ENCODE data around the gene EXOC4. TPM values are rescaled to one million over a fixed set of nuclear protein-coding genes. Genes with fewer than 3 reads are reported as not detected.

EXOC4 gene
- total and polyA plus RNA-seq, 2 of the 13 experiments (the other 11 are each of a cell fraction or from before 2014, with no cell fraction given) = 22.5 to 39.0 TPM

GRCh38 chr7:133582766-133583523 is 330.1 kb downstream of the EXOC4 start:
- DNase-seq (ENCODE audit: low spot score) (no peak), ATAC-seq (no peak), FAIRE-seq (no peak)
- Histone ChIP-seq H3K9me3 (ENCODE audit: low read length) (no peaks in the 10 kb centered on the region), H3K27ac (ENCODE audit: extremely low read length, insufficient read depth, low read length) (no peak overlapping the region), H3K4me3 (replicated peaks in 1 of 3; ENCODE audit: insufficient read depth in 1 of 3, low read depth in 2 of 3, low read length in 3 of 3) (no peak overlapping the region), H3K4me1 (ENCODE audit: insufficient read depth, low read length) (no peaks in the 10 kb centered on the region), H3K4me2 (ENCODE audit: low read depth, low read length) (no peak overlapping the region), H3K79me2 (ENCODE audit: insufficient read depth, low read length) (no peaks in the 10 kb centered on the region), H2AFZ (ENCODE audit: low read length) (no peak overlapping the region), H3K27me3 (ENCODE audit: control insufficient read depth in 1 of 2, insufficient read depth in 2 of 2, low read length in 2 of 2) (no peaks in the 10 kb centered on the region), H3K9ac (ENCODE audit: insufficient read depth, low read depth, low read length) (no peak overlapping the region), H3K36me3 (replicated peaks in 1 of 2; ENCODE audit: control insufficient read depth in 1 of 2, insufficient read depth in 2 of 2, low read length in 2 of 2) (no peaks in the 10 kb centered on the region), H4K20me1 (ENCODE audit: insufficient read depth, low read length) (no peaks in the 10 kb centered on the region; the same call in 1 of the 2 replicates)
- 97% methylated on average over 4 of the region's 4 CpGs for WGBS (ENCODE audit: low lambda C conversion rate)
- ChIA-PET CTCF (ENCODE audit: low intra/inter-chr PET ratio, low total read pairs) (no interaction called here), POLR2A (no interaction called here)
- intact Hi-C loops (cut with micrococcal nuclease; ENCODE audit: unreplicated experiment) (no loop called here), in situ Hi-C loops (cut with HindIII; ENCODE audit: extremely low pct_ligation_motif_present, low pct_unique_long_range_greater_than_20kb) (no loop called here)
- BruUV-seq (replicated peaks) = no TSS peak
- no peak for TF ChIP-seq DZIP1 (CRISPR knock-in tag; IDR thresholded peaks at IDR 0.05)
- no peak for TF ChIP-seq ZBTB49 (CRISPR knock-in tag; IDR thresholded peaks at IDR 0.05; ENCODE audit: borderline replicate concordance)
- no peak for TF ChIP-seq SMARCC2 (IDR thresholded peaks at IDR 0.05)
- TF ChIP-seq AGO2 (optimal IDR thresholded peaks at IDR 0.05; ENCODE audit: low read depth, low read length) = no peak
- no peak for TF ChIP-seq HOMEZ (CRISPR knock-in tag; IDR thresholded peaks at IDR 0.05; ENCODE audit: low read depth)
- TF ChIP-seq, protein P1, sequence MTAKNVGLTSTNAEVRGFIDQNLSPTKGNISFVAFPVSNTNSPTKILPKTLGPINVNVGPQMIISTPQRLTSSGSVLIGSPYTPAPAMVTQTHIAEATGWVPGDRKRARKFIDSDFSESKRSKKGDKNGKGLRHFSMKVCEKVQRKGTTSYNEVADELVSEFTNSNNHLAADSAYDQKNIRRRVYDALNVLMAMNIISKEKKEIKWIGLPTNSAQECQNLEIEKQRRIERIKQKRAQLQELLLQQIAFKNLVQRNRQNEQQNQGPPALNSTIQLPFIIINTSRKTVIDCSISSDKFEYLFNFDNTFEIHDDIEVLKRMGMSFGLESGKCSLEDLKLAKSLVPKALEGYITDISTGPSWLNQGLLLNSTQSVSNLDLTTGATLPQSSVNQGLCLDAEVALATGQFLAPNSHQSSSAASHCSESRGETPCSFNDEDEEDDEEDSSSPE (CRISPR knock-in tag; IDR thresholded peaks at IDR 0.05) = no peak
- TF ChIP-seq KLF9 (CRISPR knock-in tag; IDR thresholded peaks at IDR 0.05; ENCODE audit: low read depth) = no peak
- TF ChIP-seq ZNF710 (CRISPR knock-in tag; IDR thresholded peaks at IDR 0.05; ENCODE audit: borderline replicate concordance) = no peak
- no peak for TF ChIP-seq ZBTB3 (CRISPR knock-in tag; IDR thresholded peaks at IDR 0.05; ENCODE audit: borderline replicate concordance, low read depth)
- TF ChIP-seq EHMT2 (IDR thresholded peaks at IDR 0.05; ENCODE audit: borderline replicate concordance, low read depth, low read length) = no peak
- TF ChIP-seq SOX13 (IDR thresholded peaks at IDR 0.05) = no peak
- TF ChIP-seq SOX13 (CRISPR knock-in tag; conservative IDR thresholded peaks at IDR 0.05 in 1 of 2, IDR thresholded peaks at IDR 0.05 in 1 of 2) = no peak
- TF ChIP-seq ADNP (CRISPR knock-in tag; IDR thresholded peaks at IDR 0.05) = no peak
- TF ChIP-seq ZC3H4 (CRISPR knock-in tag; IDR thresholded peaks at IDR 0.05; ENCODE audit: borderline replicate concordance) = no peak

Measured in HepG2 (cell line).